GM12874 (cell line): ENCODE measurements around the gene LCTL.

ENCODE experiments used
- CTCF ChIP-seq: IDR thresholded peaks from 2 replicates; pipeline ENCODE4 v1.5.1; 2011; ENCODE audit warnings: low read depth, mild to moderate bottlenecking, control low read depth, low read length, moderate library complexity; ENCODE audit not compliant: insufficient read depth

LCTL gene

GRCh38 chr15:66570327-66570726 is 4.5 kb upstream of the LCTL start:
- no peak for TF ChIP-seq CTCF

GRCh38 chr15:66569461-66570137 is 3.8 kb upstream of the LCTL start:
- no peak for TF ChIP-seq CTCF

- no peak for TF ChIP-seq CTCF
These were observed 2.1 kb upstream of the LCTL start for GRCh38 chr15:66567897-66568296.

- TF ChIP-seq CTCF: peak; percentile 65
These were observed 1.2 kb upstream of the LCTL start for GRCh38 chr15:66566963-66567531.

- no peak for TF ChIP-seq CTCF
These were observed 607 bp downstream of the LCTL start for GRCh38 chr15:66565141-66565641.

GRCh38 chr15:66564136-66565041 is 1.4 kb downstream of the LCTL start:
- no peak for TF ChIP-seq CTCF

- TF ChIP-seq CTCF: no peak
These were observed 2.2 kb downstream of the LCTL start for GRCh38 chr15:66563566-66564110.
